ENCODE data around the gene MBP. TPM values are rescaled to one million over a fixed set of nuclear protein-coding genes. Genes with fewer than 3 reads are reported as not detected.
A peak's percentile ranks its signal among the peaks of the same experiment; 100 is the strongest.

Gene MBP
- total and polyA plus RNA-seq, 2 of the 13 experiments (the other 11 are each of a cell fraction or from before 2014, with no cell fraction given) = 5.0 to 8.5 TPM

DNA sequence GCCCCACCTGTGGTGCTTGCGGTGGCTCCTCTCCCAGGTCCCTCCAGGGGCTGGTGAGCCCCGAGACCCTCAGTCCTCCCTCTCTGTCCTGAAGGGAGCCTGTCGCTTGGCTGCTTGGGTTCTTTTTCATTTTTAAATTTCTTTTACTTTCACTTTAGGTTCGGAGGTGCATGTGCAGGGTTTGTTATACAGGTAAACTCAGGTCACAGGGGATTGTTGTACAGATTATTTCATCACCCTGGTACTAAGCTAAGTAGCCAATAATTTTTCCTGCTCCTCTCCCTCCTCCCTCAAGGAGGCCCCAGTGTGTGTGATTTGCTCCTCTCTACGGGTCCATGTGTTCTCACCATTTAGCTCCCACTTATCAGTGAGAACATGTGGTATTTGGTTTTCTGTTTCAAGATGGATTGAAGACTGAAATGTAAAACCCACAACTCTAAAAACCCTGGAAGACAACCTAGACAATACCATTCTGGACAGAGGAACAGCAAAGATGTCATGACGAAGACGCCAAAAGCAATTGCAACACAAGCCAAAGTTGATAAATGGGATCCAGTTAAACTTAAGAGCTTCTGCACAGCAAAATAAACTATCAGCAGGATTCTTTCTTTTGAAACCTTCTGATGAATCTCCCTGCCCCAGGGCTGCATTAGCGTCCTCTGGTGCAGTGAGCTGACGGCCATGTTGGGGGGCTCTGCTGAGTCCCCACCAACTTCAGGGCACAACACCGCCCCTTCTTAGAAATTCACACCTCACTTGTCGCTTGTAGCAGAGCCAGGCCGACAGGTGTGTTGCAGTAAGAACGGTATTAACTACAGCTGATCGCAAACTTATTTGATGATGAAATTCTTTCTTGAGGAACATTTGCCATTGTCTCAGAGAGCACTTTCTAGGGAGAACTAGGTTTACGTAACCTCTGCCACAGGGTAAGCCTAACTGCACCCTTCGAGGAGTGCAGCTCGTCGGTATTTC is 174.9 kb downstream of the MBP start:
- no peak overlapping the region for H3K4me3 ChIP-seq (replicated peaks in 1 of 3; ENCODE audit: insufficient read depth in 1 of 3, low read depth in 2 of 3, low read length in 3 of 3)
- BruUV-seq (replicated peaks) = no TSS peak
- no peaks in the 10 kb centered on the region for H3K79me2 ChIP-seq (ENCODE audit: insufficient read depth, low read length)
- H3K4me1 ChIP-seq (ENCODE audit: insufficient read depth, low read length) = peaks cover 14% of the 10 kb centered on the region
- H3K27me3 ChIP-seq (ENCODE audit: control insufficient read depth in 1 of 2, insufficient read depth in 2 of 2, low read length in 2 of 2) = no peaks in the 10 kb centered on the region
- no peaks in the 10 kb centered on the region for H3K9me3 ChIP-seq (ENCODE audit: low read length)
- no peaks in the 10 kb centered on the region for H4K20me1 ChIP-seq (ENCODE audit: insufficient read depth, low read length)
- no peak for ATAC-seq
- WGBS (ENCODE audit: low lambda C conversion rate) = 96% methylated on average over 17 of the region's 18 CpGs
- ChIA-PET CTCF (ENCODE audit: low intra/inter-chr PET ratio, low total read pairs) (no interaction called here), POLR2A (no interaction called here)
- in situ Hi-C loops (cut with HindIII; ENCODE audit: extremely low pct_ligation_motif_present, low pct_unique_long_range_greater_than_20kb) (no loop called here), intact Hi-C loops (cut with micrococcal nuclease; ENCODE audit: unreplicated experiment) (no loop called here)
- TF ChIP-seq ZNF775 (CRISPR knock-in tag; IDR thresholded peaks at IDR 0.05; ENCODE audit: borderline replicate concordance) (no peak), RNF2 (conservative IDR thresholded peaks at IDR 0.05; ENCODE audit: low read depth) (no peak), CEBPB (IDR thresholded peaks at IDR 0.05; ENCODE audit: borderline replicate concordance, low read depth, low read length) (0 out of 2 replicates have a peak, but pooled peaks have one; percentile 10), SRSF9 (IDR thresholded peaks at IDR 0.05; ENCODE audit: borderline replicate concordance, insufficient read depth, low read depth, low read length, poor library complexity, severe bottlenecking) (no peak), TARDBP (CRISPR knock-in tag; IDR thresholded peaks at IDR 0.05) (no peak)
- H2AFZ ChIP-seq (ENCODE audit: low read length) = no peak overlapping the region
- no peak overlapping the region for H3K9ac ChIP-seq (ENCODE audit: insufficient read depth, low read depth, low read length)
- peaks cover 8 to 20% of the 10 kb centered on the region in 2 experiments; a peak in 4 of 5 replicates for H3K36me3 ChIP-seq (replicated peaks in 1 of 2; ENCODE audit: control insufficient read depth in 1 of 2, insufficient read depth in 2 of 2, low read length in 2 of 2)
- no peak for DNase-seq (ENCODE audit: low spot score)
- no peak overlapping the region for H3K27ac ChIP-seq (ENCODE audit: extremely low read length, insufficient read depth, low read length)
- FAIRE-seq = no peak
- H3K4me2 ChIP-seq (ENCODE audit: low read depth, low read length) = no peak overlapping the region

DNA sequence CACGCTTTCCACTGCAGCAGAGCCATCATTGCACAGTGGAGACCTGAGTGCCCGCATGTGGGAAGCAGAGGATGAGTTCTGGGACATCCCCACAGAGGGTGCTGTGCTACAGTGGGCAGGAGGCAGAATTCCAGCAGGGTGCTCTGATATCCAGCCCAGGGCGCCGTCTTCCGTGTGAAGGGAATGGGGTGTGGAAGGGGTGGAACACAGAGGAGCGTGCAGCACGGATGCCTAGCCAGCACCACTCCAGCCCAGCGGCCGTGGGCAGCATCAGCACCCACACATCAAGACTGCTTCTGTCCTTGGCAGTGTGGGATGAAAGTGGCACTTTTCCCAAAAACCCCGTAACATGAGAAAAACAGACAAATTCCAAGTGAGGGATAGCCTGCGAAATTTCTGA is 175.9 kb downstream of the MBP start:
- no peaks in the 10 kb centered on the region for H4K20me1 ChIP-seq (ENCODE audit: insufficient read depth, low read length)
- ChIA-PET CTCF (ENCODE audit: low intra/inter-chr PET ratio, low total read pairs) (no interaction called here), POLR2A (no interaction called here)
- 93% methylated on average over 10 of the region's 11 CpGs for WGBS (ENCODE audit: low lambda C conversion rate)
- no peak overlapping the region for H3K4me2 ChIP-seq (ENCODE audit: low read depth, low read length)
- H3K9ac ChIP-seq (ENCODE audit: insufficient read depth, low read depth, low read length) = no peak overlapping the region
- H3K4me1 ChIP-seq (ENCODE audit: insufficient read depth, low read length) = peaks cover 14% of the 10 kb centered on the region
- H3K9me3 ChIP-seq (ENCODE audit: low read length) = no peaks in the 10 kb centered on the region
- H3K79me2 ChIP-seq (ENCODE audit: insufficient read depth, low read length) = no peaks in the 10 kb centered on the region
- no peak for DNase-seq (ENCODE audit: low spot score)
- peaks cover 9 to 20% of the 10 kb centered on the region in 2 experiments; a peak in 4 of 5 replicates for H3K36me3 ChIP-seq (replicated peaks in 1 of 2; ENCODE audit: control insufficient read depth in 1 of 2, insufficient read depth in 2 of 2, low read length in 2 of 2)
- no peak; the same call in 2 of the 3 replicates for ATAC-seq
- H3K27me3 ChIP-seq (ENCODE audit: control insufficient read depth in 1 of 2, insufficient read depth in 2 of 2, low read length in 2 of 2) = no peaks in the 10 kb centered on the region
- in situ Hi-C loops (cut with HindIII; ENCODE audit: extremely low pct_ligation_motif_present, low pct_unique_long_range_greater_than_20kb) (no loop called here), intact Hi-C loops (cut with micrococcal nuclease; ENCODE audit: unreplicated experiment) (no loop called here)
- no TSS peak for BruUV-seq (replicated peaks)
- no peak overlapping the region for H3K4me3 ChIP-seq (replicated peaks in 1 of 3; ENCODE audit: insufficient read depth in 1 of 3, low read depth in 2 of 3, low read length in 3 of 3)
- H2AFZ ChIP-seq (ENCODE audit: low read length) = no peak overlapping the region
- no peak for FAIRE-seq
- H3K27ac ChIP-seq (ENCODE audit: extremely low read length, insufficient read depth, low read length) = no peak overlapping the region
- no peak for TF ChIP-seq REXO4 (CRISPR knock-in tag; IDR thresholded peaks at IDR 0.05; ENCODE audit: borderline replicate concordance)
- TF ChIP-seq SMARCE1 (IDR thresholded peaks at IDR 0.05; ENCODE audit: borderline replicate concordance) = no peak
- no peak for TF ChIP-seq XRCC5 (optimal IDR thresholded peaks at IDR 0.05; ENCODE audit: low read length)
- no peak for TF ChIP-seq ZMYM4 (CRISPR knock-in tag; IDR thresholded peaks at IDR 0.05)
- no peak for TF ChIP-seq PITX1 (CRISPR knock-in tag; IDR thresholded peaks at IDR 0.05)
- TF ChIP-seq HDAC2 (CRISPR knock-in tag; IDR thresholded peaks at IDR 0.05) = no peak
- no peak for TF ChIP-seq NPAS2 (CRISPR knock-in tag; IDR thresholded peaks at IDR 0.05; ENCODE audit: borderline replicate concordance)
- TF ChIP-seq HOXA5 (CRISPR knock-in tag; IDR thresholded peaks at IDR 0.05) = no peak
- TF ChIP-seq, protein P1, sequence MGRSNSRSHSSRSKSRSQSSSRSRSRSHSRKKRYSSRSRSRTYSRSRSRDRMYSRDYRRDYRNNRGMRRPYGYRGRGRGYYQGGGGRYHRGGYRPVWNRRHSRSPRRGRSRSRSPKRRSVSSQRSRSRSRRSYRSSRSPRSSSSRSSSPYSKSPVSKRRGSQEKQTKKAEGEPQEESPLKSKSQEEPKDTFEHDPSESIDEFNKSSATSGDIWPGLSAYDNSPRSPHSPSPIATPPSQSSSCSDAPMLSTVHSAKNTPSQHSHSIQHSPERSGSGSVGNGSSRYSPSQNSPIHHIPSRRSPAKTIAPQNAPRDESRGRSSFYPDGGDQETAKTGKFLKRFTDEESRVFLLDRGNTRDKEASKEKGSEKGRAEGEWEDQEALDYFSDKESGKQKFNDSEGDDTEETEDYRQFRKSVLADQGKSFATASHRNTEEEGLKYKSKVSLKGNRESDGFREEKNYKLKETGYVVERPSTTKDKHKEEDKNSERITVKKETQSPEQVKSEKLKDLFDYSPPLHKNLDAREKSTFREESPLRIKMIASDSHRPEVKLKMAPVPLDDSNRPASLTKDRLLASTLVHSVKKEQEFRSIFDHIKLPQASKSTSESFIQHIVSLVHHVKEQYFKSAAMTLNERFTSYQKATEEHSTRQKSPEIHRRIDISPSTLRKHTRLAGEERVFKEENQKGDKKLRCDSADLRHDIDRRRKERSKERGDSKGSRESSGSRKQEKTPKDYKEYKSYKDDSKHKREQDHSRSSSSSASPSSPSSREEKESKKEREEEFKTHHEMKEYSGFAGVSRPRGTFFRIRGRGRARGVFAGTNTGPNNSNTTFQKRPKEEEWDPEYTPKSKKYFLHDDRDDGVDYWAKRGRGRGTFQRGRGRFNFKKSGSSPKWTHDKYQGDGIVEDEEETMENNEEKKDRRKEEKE (IDR thresholded peaks at IDR 0.05) = no peak
- TF ChIP-seq ZNF552 (CRISPR knock-in tag; IDR thresholded peaks at IDR 0.05; ENCODE audit: borderline replicate concordance) = no peak
- TF ChIP-seq NR2C2 (CRISPR knock-in tag; IDR thresholded peaks at IDR 0.05; ENCODE audit: borderline replicate concordance) = no peak

All from HepG2 (cell line).